ENCODE data around the gene SLC1A3.
"Not testable (repeated sequence)": the region's sequence is repeated elsewhere in the genome, so short reads cannot be mapped to it uniquely, and the experiment has no call there.

The SLC1A3 gene

GRCh38 chr5:36571401-36572042 is 34.9 kb upstream of the SLC1A3 start:
- H3K27me3 ChIP-seq: no peaks in the 10 kb centered on the region
- no peaks in the 10 kb centered on the region for H3K9me3 ChIP-seq
- no peaks in the 10 kb centered on the region for H3K36me3 ChIP-seq
- no peak for DNase-seq
- no peaks in the 10 kb centered on the region for H3K4me1 ChIP-seq
- no peak for TF ChIP-seq CTCF (IDR thresholded peaks at IDR 0.05; ENCODE audit: low read depth, low read length)
- no peak overlapping the region for H3K4me3 ChIP-seq (ENCODE audit: low read depth, low read length)

- no peak for TF ChIP-seq CTCF (IDR thresholded peaks at IDR 0.05; ENCODE audit: low read depth, low read length)
- Histone ChIP-seq H3K36me3 (no peaks in the 10 kb centered on the region), H3K4me3 (ENCODE audit: low read depth, low read length) (no peak overlapping the region), H3K27me3 (no peaks in the 10 kb centered on the region), H3K4me1 (no peaks in the 10 kb centered on the region), H3K9me3 (no peaks in the 10 kb centered on the region)
- DNase-seq: no peak
These were observed 33.0 kb upstream of the SLC1A3 start for GRCh38 chr5:36573438-36573837.

DNA sequence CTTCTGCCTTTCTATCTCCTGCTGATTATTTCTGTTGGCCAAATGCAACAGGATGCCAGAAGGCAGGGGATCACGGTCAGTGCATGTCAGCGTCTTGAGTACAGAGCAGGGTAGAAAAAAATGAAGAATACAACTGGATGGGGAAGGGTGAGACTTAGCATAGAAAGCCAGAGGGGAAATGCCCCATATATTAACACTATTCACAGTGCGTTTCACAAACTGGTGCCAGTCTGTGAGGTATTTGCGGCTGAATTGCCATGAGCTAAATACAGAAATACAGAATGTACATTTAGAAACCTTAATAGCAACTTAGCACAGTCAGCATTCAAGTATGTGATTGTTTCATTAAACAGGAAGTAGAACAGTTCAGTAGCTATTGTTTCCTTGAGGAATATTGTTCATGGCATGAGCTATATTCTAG is 31.0 kb upstream of the SLC1A3 start:
- no peak overlapping the region for H3K4me3 ChIP-seq (ENCODE audit: low read depth, low read length)
- DNase-seq: no peak
- H3K36me3 ChIP-seq: no peaks in the 10 kb centered on the region
- no peaks in the 10 kb centered on the region for H3K27me3 ChIP-seq
- H3K9me3 ChIP-seq: no peaks in the 10 kb centered on the region
- no peaks in the 10 kb centered on the region for H3K4me1 ChIP-seq
- TF ChIP-seq CTCF (IDR thresholded peaks at IDR 0.05; ENCODE audit: low read depth, low read length): no peak

GRCh38 chr5:36576721-36577120 is 29.7 kb upstream of the SLC1A3 start:
- H3K27me3 ChIP-seq: no peaks in the 10 kb centered on the region
- H3K9me3 ChIP-seq: no peaks in the 10 kb centered on the region

DNA sequence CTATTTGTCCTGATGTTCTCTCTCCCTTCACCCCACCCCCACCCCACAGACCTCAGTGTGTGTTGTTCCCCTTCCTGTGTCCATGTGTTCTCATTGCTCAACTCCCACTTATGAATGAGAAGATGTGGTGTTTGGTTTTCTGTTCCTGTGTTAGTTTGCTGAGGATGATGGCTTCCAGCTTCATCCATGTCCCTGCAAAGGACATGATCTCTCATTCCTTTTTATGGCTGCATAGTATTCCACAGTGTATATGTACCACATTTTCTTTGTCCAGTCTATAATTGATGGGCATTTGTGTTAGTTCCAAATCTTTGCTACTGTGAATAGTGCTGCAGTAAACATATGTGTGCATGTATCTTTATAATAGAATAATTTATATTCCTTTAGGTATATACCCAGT is 26.5 kb upstream of the SLC1A3 start:
- H3K4me3 ChIP-seq (ENCODE audit: low read depth, low read length); H3K36me3 ChIP-seq; DNase-seq; H3K9me3 ChIP-seq; H3K4me1 ChIP-seq; H3K27me3 ChIP-seq: not testable (repeated sequence)

More at GRCh38 chr5:36576721-36577120, 29.7 kb upstream of the SLC1A3 start:
- Histone ChIP-seq H3K4me1 (no peaks in the 10 kb centered on the region), H3K4me3 (ENCODE audit: low read depth, low read length) (no peak overlapping the region), H3K36me3 (no peaks in the 10 kb centered on the region)
- no peak for TF ChIP-seq CTCF (IDR thresholded peaks at IDR 0.05; ENCODE audit: low read depth, low read length)
- DNase-seq: no peak

DNA sequence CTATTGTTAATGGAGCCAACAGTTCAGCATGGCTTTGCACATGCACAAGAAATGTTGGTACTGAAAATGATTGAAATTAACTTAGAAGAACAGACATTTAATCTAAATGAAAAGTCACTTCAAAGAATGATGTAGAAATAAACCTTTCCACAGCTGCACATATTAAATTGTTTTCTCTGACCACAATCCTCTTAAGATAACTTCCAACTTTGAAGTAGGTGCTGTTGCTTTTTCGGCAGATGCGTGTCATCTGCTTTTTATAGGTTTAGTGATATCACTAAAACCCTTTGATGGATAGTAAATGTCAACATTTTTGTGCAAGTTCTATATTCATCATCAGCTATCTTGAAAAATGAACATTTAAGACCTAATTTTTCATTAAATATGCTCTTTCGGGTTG is 25.3 kb upstream of the SLC1A3 start:
- DNase-seq: no peak
- no peak overlapping the region for H3K4me3 ChIP-seq (ENCODE audit: low read depth, low read length)
- H3K27me3 ChIP-seq: 0 out of 2 replicates have a peak, but pooled peaks cover 3% of the 10 kb centered on the region
- no peaks in the 10 kb centered on the region for H3K4me1 ChIP-seq
- no peak for TF ChIP-seq CTCF (IDR thresholded peaks at IDR 0.05; ENCODE audit: low read depth, low read length)
- no peaks in the 10 kb centered on the region for H3K9me3 ChIP-seq
- no peaks in the 10 kb centered on the region for H3K36me3 ChIP-seq
